Upper lobe of right lung (tissue), 1 donor: ENCODE results near the gene HIPK2. TPM values are rescaled to one million over a fixed set of nuclear protein-coding genes. Genes with fewer than 3 reads are reported as not detected.

Experiments used
- ATAC-seq: fragments of 200-7000 bp; cut with Tn5 transposase; one replicate; pipeline ENCODE4 v1.9.1; 2020; ENCODE audit warnings: mild to moderate bottlenecking, moderate library complexity
- DNase-seq: peaks from one replicate; pipeline ENCODE4 v3.0.0-alpha.2; 2020
- H3K27ac ChIP-seq: fragments of 200-600 bp; one replicate; pipeline ENCODE4 v1.8.0; 2022
- H3K27me3 ChIP-seq: fragments of 200-600 bp; one replicate; pipeline ENCODE4 v1.8.0; 2022; ENCODE audit warnings: mild to moderate bottlenecking
- H3K36me3 ChIP-seq: fragments of 200-600 bp; one replicate; pipeline ENCODE4 v1.8.0; 2022
- H3K4me1 ChIP-seq: fragments of 200-600 bp; one replicate; pipeline ENCODE4 v1.8.0; 2022
- H3K4me3 ChIP-seq: fragments of 200-600 bp; one replicate; pipeline ENCODE4 v1.8.0; 2022; ENCODE audit warnings: mild to moderate bottlenecking
- H3K9me3 ChIP-seq: fragments of 200-600 bp; one replicate; pipeline ENCODE4 v1.8.0; 2022
- CTCF ChIP-seq: fragments of 200-600 bp; IDR thresholded peaks from one replicate; pipeline ENCODE4 v1.8.0; 2022; ENCODE audit warnings: antibody characterized with exemption
- intact Hi-C: fragments of 100-400 bp; cut with DNase I; formaldehyde crosslinking; loops from one replicate; pipeline ENCODE4 v1.11.0; 2022
- total RNA-seq: library from RNA; stranded (reverse); fragmentation: NEBNext Ultra II Directional; extraction: Animal tissue kit (Norgen Biotek cat#: 25700); gene quantifications from one replicate; pipeline ENCODE4 v1.2.1, GENCODE V29; 2021
- donor health status: DM: no; HTN: yes; CAD: no; lungs with severe emphysema.

HIPK2 gene
- total RNA-seq, 1 donor from 2014 or later, result 64.3 TPM

- Histone ChIP-seq H3K27ac (no peak overlapping the region), H3K36me3 (no peaks in the 10 kb centered on the region), H3K4me3 (no peak overlapping the region), H3K9me3 (no peaks in the 10 kb centered on the region), H3K27me3 (no peaks in the 10 kb centered on the region), H3K4me1 (peaks cover 20% of the 10 kb centered on the region)
- intact Hi-C loops, result no loop called here
- DNase-seq (no peak), ATAC-seq (no peak)
- TF ChIP-seq CTCF, result no peak
These were observed 19.4 kb downstream of the HIPK2 start for GRCh38 chr7:139758388-139758787.

GRCh38 chr7:139757968-139758367, 19.8 kb downstream of the HIPK2 start:
- no peak for TF ChIP-seq CTCF
- Histone ChIP-seq H3K4me3 (no peak overlapping the region), H3K27me3 (no peaks in the 10 kb centered on the region), H3K27ac (no peak overlapping the region), H3K9me3 (no peaks in the 10 kb centered on the region), H3K4me1 (peaks cover 15% of the 10 kb centered on the region), H3K36me3 (no peaks in the 10 kb centered on the region)
- ATAC-seq, result no peak
- no peak for DNase-seq
- intact Hi-C loops, result no loop called here

GRCh38 chr7:139753693-139754111, 24.1 kb downstream of the HIPK2 start:
- Histone ChIP-seq H3K27ac (no peak overlapping the region), H3K27me3 (no peaks in the 10 kb centered on the region), H3K4me1 (peaks cover 8% of the 10 kb centered on the region), H3K9me3 (no peaks in the 10 kb centered on the region), H3K4me3 (no peak overlapping the region), H3K36me3 (no peaks in the 10 kb centered on the region)
- no peak for ATAC-seq
- no peak for TF ChIP-seq CTCF
- intact Hi-C loops, result no loop called here
- no peak for DNase-seq

- no peak for ATAC-seq
These were observed 24.6 kb downstream of the HIPK2 start for GRCh38 chr7:139753081-139753692.

GRCh38 chr7:139752604-139753003, 25.2 kb downstream of the HIPK2 start:
- Histone ChIP-seq H3K27ac (no peak overlapping the region), H3K4me1 (peaks cover 5% of the 10 kb centered on the region), H3K9me3 (no peaks in the 10 kb centered on the region), H3K36me3 (no peaks in the 10 kb centered on the region), H3K27me3 (no peaks in the 10 kb centered on the region), H3K4me3 (no peak overlapping the region)
- intact Hi-C loops, result no loop called here
- no peak for TF ChIP-seq CTCF
- no peak for DNase-seq
- no peak for ATAC-seq

More at GRCh38 chr7:139753081-139753692, 24.6 kb downstream of the HIPK2 start:
- Histone ChIP-seq H3K4me1 (peaks cover 8% of the 10 kb centered on the region), H3K27me3 (no peaks in the 10 kb centered on the region), H3K27ac (no peak overlapping the region), H3K9me3 (no peaks in the 10 kb centered on the region), H3K36me3 (no peaks in the 10 kb centered on the region), H3K4me3 (no peak overlapping the region)
- DNase-seq, result no peak
- intact Hi-C loops, result no loop called here
- TF ChIP-seq CTCF, result no peak

GRCh38 chr7:139752148-139752547, 25.6 kb downstream of the HIPK2 start:
- Histone ChIP-seq H3K27me3 (no peaks in the 10 kb centered on the region), H3K36me3 (no peaks in the 10 kb centered on the region), H3K9me3 (no peaks in the 10 kb centered on the region), H3K27ac (no peak overlapping the region), H3K4me1 (peaks cover 5% of the 10 kb centered on the region), H3K4me3 (no peak overlapping the region)
- ATAC-seq (no peak), DNase-seq (no peak)
- intact Hi-C loops, result no loop called here
- TF ChIP-seq CTCF, result no peak
